WTC11 (cell line): ENCODE data around the gene DBR1. TPM values are rescaled to one million over a fixed set of nuclear protein-coding genes. Genes with fewer than 3 reads are reported as not detected.

Experiments used
- ATAC-seq: fragments of 200-7000 bp; cut with Tn5 transposase; 2 replicates; pipeline ENCODE4 v1.10.0; 2021; ENCODE audit warnings: mild to moderate bottlenecking, moderate library complexity
- CTCF ChIA-PET: fragments of 300-600 bp; sonication (Branson Sonifier 250); formaldehyde crosslinking; loops from one replicate; lab custom pipeline; 2021; ENCODE audit warnings: antibody characterized with exemption; lab: Charles Lee
- POLR2A ChIA-PET: fragments of 350-600 bp; sonication (Branson Sonifier 250); formaldehyde crosslinking; loops from one replicate; lab custom pipeline; 2021; ENCODE audit warnings: antibody characterized with exemption; lab: Charles Lee
- DNase-seq: peaks from one replicate; pipeline ENCODE4 v3.0.0; 2021; ENCODE audit warnings: low spot score
- H3K27ac Mint-ChIP-seq: 2 replicates; pipeline ENCODE4 v1.8.0; 2021; ENCODE audit warnings: mixed read lengths
- H3K27me3 Mint-ChIP-seq: 2 replicates; pipeline ENCODE4 v1.8.0; 2021; ENCODE audit warnings: low read depth, mild to moderate bottlenecking, moderate library complexity, mixed read lengths
- H3K36me3 Mint-ChIP-seq: 2 replicates; pipeline ENCODE4 v1.8.0; 2021; ENCODE audit warnings: mixed read lengths
- H3K4me1 Mint-ChIP-seq: 2 replicates; pipeline ENCODE4 v1.8.0; 2022; ENCODE audit warnings: mixed read lengths
- H3K4me3 Mint-ChIP-seq: 2 replicates; pipeline ENCODE4 v1.8.0; 2021; ENCODE audit warnings: mild to moderate bottlenecking, moderate library complexity, mixed read lengths
- H3K9me3 Mint-ChIP-seq: 2 replicates; pipeline ENCODE4 v1.8.0; 2021; ENCODE audit warnings: mixed read lengths
- ATF1 ChIP-seq: sonication (generic); formaldehyde crosslinking; IDR thresholded peaks from 2 replicates; pipeline ENCODE4 v1.8.1; 2023; ENCODE audit warnings: mild to moderate bottlenecking, moderate library complexity, missing genetic modification reagents
- CBFB ChIP-seq: sonication (generic); formaldehyde crosslinking; IDR thresholded peaks from 2 replicates; pipeline ENCODE4 v1.8.1; 2022; ENCODE audit warnings: mild to moderate bottlenecking, low read depth, missing genetic modification reagents
- FOXJ3 ChIP-seq: sonication (generic); formaldehyde crosslinking; IDR thresholded peaks from 2 replicates; pipeline ENCODE4 v1.9.0; 2021; ENCODE audit warnings: missing genetic modification reagents, mild to moderate bottlenecking, borderline replicate concordance
- FOXP1 ChIP-seq: sonication (generic); formaldehyde crosslinking; IDR thresholded peaks from 2 replicates; pipeline ENCODE4 v1.8.0; 2022; ENCODE audit warnings: missing genetic modification reagents, mild to moderate bottlenecking, moderate library complexity, borderline replicate concordance
- GTF2I ChIP-seq: fragments of 250-450 bp; sonication (Bioruptor Pico); conservative IDR thresholded peaks from 2 replicates; pipeline ENCODE4 v1.4.0; 2021; ENCODE audit warnings: mild to moderate bottlenecking
- HMGA2 ChIP-seq: fragments of 250-450 bp; sonication (Bioruptor Pico); IDR thresholded peaks from 2 replicates; pipeline ENCODE4 v1.4.0; 2021; ENCODE audit warnings: mild to moderate bottlenecking, moderate library complexity
- NFATC4 ChIP-seq: fragments of 250-450 bp; sonication (Bioruptor Pico); IDR thresholded peaks from 2 replicates; pipeline ENCODE4 v1.9.0; 2021; ENCODE audit warnings: mild to moderate bottlenecking
- SMAD3 ChIP-seq: sonication (generic); formaldehyde crosslinking; IDR thresholded peaks from 2 replicates; pipeline ENCODE4 v1.8.0; 2022; ENCODE audit warnings: missing genetic modification reagents, mild to moderate bottlenecking, borderline replicate concordance
- ZNF121 ChIP-seq: sonication (generic); formaldehyde crosslinking; IDR thresholded peaks from 2 replicates; pipeline ENCODE4 v1.8.0; 2023; ENCODE audit warnings: missing genetic modification reagents
- total RNA-seq: library from RNA; stranded (reverse); gene quantifications from 3 replicates; pipeline ENCODE4 v1.2.3, GENCODE V29; 2021
- TF ChIP-seq, protein P1 (sequence below): sonication (generic); formaldehyde crosslinking; IDR thresholded peaks from 2 replicates; pipeline ENCODE4 v1.8.0; 2022; ENCODE audit warnings: mild to moderate bottlenecking, missing genetic modification reagents
- TF ChIP-seq, protein P2 (sequence below): sonication (generic); formaldehyde crosslinking; IDR thresholded peaks from 2 replicates; pipeline ENCODE4 v1.8.0; 2023; ENCODE audit warnings: missing genetic modification reagents
- TF ChIP-seq, protein P3 (sequence below): fragments of 250-450 bp; sonication (Bioruptor Pico); IDR thresholded peaks from 2 replicates; pipeline ENCODE4 v1.9.0; 2021; ENCODE audit warnings: mild to moderate bottlenecking, borderline replicate concordance
- TF ChIP-seq, protein P4 (sequence below): sonication (generic); formaldehyde crosslinking; IDR thresholded peaks from 2 replicates; pipeline ENCODE4 v1.8.1; 2022; ENCODE audit warnings: low read depth, mild to moderate bottlenecking, moderate library complexity, missing genetic modification reagents, borderline replicate concordance
- TF ChIP-seq, protein P5 (sequence below): sonication (generic); formaldehyde crosslinking; IDR thresholded peaks from 2 replicates; pipeline ENCODE4 v1.8.1; 2023; ENCODE audit warnings: mild to moderate bottlenecking, moderate library complexity, missing genetic modification reagents
- TF ChIP-seq, protein P6 (sequence below): sonication (generic); formaldehyde crosslinking; IDR thresholded peaks from 2 replicates; pipeline ENCODE4 v1.8.0; 2023; ENCODE audit warnings: mild to moderate bottlenecking, missing genetic modification reagents
- TF ChIP-seq, protein P7 (sequence below): sonication (generic); formaldehyde crosslinking; IDR thresholded peaks from 2 replicates; pipeline ENCODE4 v1.8.1; 2022; ENCODE audit warnings: missing genetic modification reagents, borderline replicate concordance
- TF ChIP-seq, protein P8 (sequence below): sonication (generic); formaldehyde crosslinking; IDR thresholded peaks from 2 replicates; pipeline ENCODE4 v1.8.1; 2022; ENCODE audit warnings: mild to moderate bottlenecking, moderate library complexity, missing genetic modification reagents

Gene DBR1
- total RNA-seq, 1 experiment from 2014 or later = 19.3 TPM

DNA sequence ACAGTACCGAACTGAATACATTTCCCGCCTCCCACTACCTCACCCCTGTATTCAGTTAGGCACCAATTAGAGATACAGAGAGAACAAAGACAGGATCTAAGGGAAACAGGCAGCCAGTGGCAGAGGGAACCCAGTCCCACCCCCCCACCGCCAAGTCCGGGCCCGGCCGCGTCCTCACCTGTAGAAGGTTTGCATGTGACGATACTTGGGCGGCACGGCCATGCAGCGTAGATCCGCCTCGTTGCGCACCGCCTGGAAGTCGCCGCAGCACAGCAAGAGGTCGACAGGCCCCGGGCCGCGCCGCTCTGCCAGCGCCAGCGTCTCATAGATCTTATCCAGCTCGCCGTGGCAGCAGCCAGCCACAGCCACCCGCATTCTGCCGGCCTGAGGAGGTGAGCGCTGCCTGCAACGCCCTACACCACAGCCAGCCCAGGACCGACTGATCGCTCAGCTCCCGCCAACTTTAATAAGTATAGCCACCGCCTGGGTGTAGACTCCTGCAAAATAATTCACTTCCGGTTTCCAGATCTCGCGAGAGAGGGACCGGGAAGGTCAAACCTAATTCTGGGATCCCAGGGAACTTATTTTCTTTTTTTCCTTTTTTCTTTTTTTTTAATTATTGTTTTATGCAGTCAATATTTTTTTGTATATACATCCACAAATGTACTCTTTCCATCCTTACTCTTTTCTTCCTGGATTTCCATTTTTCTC, at the start of gene DBR1 (continued):
- TF ChIP-seq, protein P1, sequence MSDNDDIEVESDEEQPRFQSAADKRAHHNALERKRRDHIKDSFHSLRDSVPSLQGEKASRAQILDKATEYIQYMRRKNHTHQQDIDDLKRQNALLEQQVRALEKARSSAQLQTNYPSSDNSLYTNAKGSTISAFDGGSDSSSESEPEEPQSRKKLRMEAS (CRISPR knock-in tag) = peak; percentile 70
- TF ChIP-seq, protein P2, sequence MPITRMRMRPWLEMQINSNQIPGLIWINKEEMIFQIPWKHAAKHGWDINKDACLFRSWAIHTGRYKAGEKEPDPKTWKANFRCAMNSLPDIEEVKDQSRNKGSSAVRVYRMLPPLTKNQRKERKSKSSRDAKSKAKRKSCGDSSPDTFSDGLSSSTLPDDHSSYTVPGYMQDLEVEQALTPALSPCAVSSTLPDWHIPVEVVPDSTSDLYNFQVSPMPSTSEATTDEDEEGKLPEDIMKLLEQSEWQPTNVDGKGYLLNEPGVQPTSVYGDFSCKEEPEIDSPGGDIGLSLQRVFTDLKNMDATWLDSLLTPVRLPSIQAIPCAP (CRISPR knock-in tag) = no peak

DNA sequence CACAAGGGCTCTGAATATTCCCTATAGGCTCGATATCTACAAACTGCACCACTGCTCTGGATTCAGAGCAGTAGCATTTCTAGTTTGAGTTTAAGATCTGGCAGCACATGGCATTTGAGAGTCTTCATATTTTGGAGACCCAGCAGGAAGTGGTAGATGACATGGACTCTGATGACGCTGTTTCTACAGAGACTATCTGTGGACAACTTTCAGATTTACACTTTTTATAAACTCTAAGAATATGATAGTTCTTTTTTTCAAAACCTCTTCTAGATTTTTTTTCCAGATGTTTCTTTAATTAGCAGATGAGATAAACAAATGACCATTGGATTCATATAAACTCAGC, 48.2 kb upstream of the DBR1 start:
- CTCF ChIA-PET = no interaction called here

DNA sequence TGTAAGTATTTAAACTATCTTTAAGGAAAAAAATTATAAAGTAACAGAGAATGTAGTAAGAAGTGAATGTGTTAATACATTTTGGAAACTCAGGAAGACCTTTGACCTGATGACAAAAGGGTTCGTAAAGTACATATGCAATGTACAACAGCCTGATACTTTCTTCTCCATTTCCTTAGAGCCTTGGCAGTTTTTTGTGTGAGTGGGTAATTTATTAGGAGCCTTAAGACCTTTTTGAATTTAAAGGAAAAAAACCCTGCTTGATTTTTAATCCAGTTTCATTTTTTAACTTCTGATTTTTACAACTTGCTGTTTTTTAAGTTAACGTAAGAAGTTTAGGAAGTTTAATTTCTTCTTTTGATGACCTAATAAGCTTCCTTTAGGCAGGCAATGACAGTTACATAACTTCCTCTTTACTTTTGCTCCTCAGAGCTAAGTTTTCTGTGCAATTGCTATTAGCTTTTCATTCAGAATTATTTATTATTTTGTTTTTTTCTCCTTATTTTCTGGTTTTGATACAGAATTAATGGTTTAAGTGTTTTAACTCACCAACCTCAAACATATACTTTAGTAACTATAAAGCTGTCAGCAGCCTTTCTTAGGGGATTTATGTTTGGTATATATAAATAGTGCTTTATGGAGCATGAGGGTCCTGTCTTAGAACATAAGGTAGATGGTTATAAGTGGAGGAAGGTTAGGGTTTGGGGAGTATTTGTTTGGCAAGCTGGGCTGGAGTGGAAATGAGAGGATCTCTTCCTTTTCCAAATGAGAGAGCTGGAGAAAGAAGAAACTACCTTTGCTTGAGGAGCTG, 47.6 kb upstream of the DBR1 start:
- CTCF ChIA-PET = no interaction called here
- no peak for DNase-seq
- TF ChIP-seq SMAD3 (no peak), FOXJ3 (CRISPR knock-in tag) (no peak), FOXP1 (CRISPR knock-in tag) (no peak), CBFB (CRISPR knock-in tag) (no peak), ZNF121 (CRISPR knock-in tag) (no peak), ATF1 (CRISPR knock-in tag) (no peak), GTF2I (CRISPR knock-in tag) (no peak), NFATC4 (CRISPR knock-in tag) (no peak)
- TF ChIP-seq, protein P3, sequence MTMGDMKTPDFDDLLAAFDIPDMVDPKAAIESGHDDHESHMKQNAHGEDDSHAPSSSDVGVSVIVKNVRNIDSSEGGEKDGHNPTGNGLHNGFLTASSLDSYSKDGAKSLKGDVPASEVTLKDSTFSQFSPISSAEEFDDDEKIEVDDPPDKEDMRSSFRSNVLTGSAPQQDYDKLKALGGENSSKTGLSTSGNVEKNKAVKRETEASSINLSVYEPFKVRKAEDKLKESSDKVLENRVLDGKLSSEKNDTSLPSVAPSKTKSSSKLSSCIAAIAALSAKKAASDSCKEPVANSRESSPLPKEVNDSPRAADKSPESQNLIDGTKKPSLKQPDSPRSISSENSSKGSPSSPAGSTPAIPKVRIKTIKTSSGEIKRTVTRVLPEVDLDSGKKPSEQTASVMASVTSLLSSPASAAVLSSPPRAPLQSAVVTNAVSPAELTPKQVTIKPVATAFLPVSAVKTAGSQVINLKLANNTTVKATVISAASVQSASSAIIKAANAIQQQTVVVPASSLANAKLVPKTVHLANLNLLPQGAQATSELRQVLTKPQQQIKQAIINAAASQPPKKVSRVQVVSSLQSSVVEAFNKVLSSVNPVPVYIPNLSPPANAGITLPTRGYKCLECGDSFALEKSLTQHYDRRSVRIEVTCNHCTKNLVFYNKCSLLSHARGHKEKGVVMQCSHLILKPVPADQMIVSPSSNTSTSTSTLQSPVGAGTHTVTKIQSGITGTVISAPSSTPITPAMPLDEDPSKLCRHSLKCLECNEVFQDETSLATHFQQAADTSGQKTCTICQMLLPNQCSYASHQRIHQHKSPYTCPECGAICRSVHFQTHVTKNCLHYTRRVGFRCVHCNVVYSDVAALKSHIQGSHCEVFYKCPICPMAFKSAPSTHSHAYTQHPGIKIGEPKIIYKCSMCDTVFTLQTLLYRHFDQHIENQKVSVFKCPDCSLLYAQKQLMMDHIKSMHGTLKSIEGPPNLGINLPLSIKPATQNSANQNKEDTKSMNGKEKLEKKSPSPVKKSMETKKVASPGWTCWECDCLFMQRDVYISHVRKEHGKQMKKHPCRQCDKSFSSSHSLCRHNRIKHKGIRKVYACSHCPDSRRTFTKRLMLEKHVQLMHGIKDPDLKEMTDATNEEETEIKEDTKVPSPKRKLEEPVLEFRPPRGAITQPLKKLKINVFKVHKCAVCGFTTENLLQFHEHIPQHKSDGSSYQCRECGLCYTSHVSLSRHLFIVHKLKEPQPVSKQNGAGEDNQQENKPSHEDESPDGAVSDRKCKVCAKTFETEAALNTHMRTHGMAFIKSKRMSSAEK (CRISPR knock-in tag) = no peak
- TF ChIP-seq, protein P4, sequence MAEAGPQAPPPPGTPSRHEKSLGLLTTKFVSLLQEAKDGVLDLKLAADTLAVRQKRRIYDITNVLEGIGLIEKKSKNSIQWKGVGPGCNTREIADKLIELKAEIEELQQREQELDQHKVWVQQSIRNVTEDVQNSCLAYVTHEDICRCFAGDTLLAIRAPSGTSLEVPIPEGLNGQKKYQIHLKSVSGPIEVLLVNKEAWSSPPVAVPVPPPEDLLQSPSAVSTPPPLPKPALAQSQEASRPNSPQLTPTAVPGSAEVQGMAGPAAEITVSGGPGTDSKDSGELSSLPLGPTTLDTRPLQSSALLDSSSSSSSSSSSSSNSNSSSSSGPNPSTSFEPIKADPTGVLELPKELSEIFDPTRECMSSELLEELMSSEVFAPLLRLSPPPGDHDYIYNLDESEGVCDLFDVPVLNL (CRISPR knock-in tag) = no peak
- TF ChIP-seq, protein P5, sequence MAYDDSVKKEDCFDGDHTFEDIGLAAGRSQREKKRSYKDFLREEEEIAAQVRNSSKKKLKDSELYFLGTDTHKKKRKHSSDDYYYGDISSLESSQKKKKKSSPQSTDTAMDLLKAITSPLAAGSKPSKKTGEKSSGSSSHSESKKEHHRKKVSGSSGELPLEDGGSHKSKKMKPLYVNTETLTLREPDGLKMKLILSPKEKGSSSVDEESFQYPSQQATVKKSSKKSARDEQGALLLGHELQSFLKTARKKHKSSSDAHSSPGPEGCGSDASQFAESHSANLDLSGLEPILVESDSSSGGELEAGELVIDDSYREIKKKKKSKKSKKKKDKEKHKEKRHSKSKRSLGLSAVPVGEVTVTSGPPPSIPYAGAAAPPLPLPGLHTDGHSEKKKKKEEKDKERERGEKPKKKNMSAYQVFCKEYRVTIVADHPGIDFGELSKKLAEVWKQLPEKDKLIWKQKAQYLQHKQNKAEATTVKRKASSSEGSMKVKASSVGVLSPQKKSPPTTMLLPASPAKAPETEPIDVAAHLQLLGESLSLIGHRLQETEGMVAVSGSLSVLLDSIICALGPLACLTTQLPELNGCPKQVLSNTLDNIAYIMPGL (CRISPR knock-in tag) = no peak
- TF ChIP-seq, protein P6, sequence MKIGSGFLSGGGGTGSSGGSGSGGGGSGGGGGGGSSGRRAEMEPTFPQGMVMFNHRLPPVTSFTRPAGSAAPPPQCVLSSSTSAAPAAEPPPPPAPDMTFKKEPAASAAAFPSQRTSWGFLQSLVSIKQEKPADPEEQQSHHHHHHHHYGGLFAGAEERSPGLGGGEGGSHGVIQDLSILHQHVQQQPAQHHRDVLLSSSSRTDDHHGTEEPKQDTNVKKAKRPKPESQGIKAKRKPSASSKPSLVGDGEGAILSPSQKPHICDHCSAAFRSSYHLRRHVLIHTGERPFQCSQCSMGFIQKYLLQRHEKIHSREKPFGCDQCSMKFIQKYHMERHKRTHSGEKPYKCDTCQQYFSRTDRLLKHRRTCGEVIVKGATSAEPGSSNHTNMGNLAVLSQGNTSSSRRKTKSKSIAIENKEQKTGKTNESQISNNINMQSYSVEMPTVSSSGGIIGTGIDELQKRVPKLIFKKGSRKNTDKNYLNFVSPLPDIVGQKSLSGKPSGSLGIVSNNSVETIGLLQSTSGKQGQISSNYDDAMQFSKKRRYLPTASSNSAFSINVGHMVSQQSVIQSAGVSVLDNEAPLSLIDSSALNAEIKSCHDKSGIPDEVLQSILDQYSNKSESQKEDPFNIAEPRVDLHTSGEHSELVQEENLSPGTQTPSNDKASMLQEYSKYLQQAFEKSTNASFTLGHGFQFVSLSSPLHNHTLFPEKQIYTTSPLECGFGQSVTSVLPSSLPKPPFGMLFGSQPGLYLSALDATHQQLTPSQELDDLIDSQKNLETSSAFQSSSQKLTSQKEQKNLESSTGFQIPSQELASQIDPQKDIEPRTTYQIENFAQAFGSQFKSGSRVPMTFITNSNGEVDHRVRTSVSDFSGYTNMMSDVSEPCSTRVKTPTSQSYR (CRISPR knock-in tag) = no peak
- TF ChIP-seq, protein P7, sequence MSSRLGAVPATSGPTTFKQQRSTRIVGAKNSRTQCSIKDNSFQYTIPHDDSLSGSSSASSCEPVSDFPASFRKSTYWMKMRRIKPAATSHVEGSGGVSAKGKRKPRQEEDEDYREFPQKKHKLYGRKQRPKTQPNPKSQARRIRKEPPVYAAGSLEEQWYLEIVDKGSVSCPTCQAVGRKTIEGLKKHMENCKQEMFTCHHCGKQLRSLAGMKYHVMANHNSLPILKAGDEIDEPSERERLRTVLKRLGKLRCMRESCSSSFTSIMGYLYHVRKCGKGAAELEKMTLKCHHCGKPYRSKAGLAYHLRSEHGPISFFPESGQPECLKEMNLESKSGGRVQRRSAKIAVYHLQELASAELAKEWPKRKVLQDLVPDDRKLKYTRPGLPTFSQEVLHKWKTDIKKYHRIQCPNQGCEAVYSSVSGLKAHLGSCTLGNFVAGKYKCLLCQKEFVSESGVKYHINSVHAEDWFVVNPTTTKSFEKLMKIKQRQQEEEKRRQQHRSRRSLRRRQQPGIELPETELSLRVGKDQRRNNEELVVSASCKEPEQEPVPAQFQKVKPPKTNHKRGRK (CRISPR knock-in tag) = no peak

More for the DNA sequence above, 48.2 kb upstream of the DBR1 start:
- H3K36me3 Mint-ChIP-seq = peaks cover 35% of the 10 kb centered on the region
- DNase-seq = no peak
- no peak for ATAC-seq
- H3K27ac Mint-ChIP-seq = no peak overlapping the region
- POLR2A ChIA-PET = no interaction called here
- TF ChIP-seq, protein P8, sequence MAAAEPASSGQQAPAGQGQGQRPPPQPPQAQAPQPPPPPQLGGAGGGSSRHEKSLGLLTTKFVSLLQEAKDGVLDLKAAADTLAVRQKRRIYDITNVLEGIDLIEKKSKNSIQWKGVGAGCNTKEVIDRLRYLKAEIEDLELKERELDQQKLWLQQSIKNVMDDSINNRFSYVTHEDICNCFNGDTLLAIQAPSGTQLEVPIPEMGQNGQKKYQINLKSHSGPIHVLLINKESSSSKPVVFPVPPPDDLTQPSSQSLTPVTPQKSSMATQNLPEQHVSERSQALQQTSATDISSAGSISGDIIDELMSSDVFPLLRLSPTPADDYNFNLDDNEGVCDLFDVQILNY (CRISPR knock-in tag) = no peak
- TF ChIP-seq HMGA2 (CRISPR knock-in tag) = no peak
- TF ChIP-seq, all 79 proteins: peak for 0
- Mint-ChIP-seq H3K27me3 (no peaks in the 10 kb centered on the region), H3K4me1 (peaks cover 13% of the 10 kb centered on the region), H3K9me3 (no peaks in the 10 kb centered on the region), H3K4me3 (no peak overlapping the region)

More for the DNA sequence above, 47.6 kb upstream of the DBR1 start:
- Mint-ChIP-seq H3K27me3 (no peaks in the 10 kb centered on the region), H3K4me3 (no peak overlapping the region), H3K27ac (no peak overlapping the region), H3K4me1 (peaks cover 13% of the 10 kb centered on the region), H3K36me3 (peaks cover 35% of the 10 kb centered on the region), H3K9me3 (no peaks in the 10 kb centered on the region)
- ATAC-seq = no peak
- POLR2A ChIA-PET = no interaction called here
